Measurements from ENCODE around the gene JAML. TPM values are rescaled to one million over a fixed set of nuclear protein-coding genes. Genes with fewer than 3 reads are reported as not detected.

JAML gene
- total RNA-seq, 1 donor from 2014 or later, result not detected

DNA sequence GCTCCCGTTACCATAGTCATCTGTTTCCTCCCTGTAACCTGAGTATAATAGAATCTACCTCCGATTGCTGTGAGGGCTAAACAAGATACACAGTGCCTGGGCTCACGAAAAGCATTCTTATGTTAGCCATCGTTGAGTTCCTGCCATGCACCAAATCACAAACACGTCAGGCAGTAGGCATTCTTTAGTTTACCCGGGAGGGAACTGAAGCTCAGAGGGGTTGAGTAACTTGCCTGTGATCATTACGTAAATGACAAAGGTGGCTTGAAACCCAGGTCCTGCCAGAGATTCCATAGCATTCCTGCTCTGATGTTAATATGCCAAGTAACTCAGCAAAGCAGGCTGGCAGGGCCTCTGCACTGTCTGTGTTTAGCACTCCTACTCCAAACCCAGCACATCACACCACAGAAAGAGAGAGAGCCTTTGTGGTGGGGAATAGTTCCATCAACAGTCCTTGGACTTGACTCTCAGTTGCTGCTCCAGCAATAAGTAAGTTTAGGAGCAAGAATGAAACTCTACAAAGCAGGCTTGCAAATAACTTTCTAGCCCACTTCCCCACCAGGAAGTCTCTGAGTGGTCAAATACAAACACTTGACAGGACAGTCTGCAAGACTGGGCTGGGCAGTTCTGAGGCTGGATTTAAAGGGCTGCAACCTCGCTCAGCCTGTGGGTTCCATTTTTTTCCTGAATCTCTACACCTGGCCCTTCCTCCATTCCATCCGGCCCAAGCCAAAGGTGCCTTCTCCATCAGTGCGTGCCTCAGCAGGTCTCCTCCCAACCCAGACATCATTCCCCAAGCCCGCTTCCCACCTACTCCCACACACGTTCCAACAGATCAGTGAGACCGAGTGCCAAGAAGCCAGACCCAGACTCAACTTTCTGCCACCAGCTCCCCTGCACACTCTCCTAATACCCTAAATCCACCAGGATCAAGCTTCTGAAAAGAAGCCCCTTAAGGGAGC lies 49.5 kb downstream of the JAML start:
- peaks cover 43% of the 10 kb centered on the region for H3K27me3 Mint-ChIP-seq (ENCODE audit: low read depth)
- no peak overlapping the region for H3K4me3 Mint-ChIP-seq (ENCODE audit: unreplicated experiment)
- no peak overlapping the region for H3K27ac Mint-ChIP-seq (ENCODE audit: unreplicated experiment)
- DNase-seq (ENCODE audit: low spot score), result no peak
- H3K9me3 Mint-ChIP-seq (ENCODE audit: low read depth), result no peaks in the 10 kb centered on the region
- peaks cover 6% of the 10 kb centered on the region for H3K4me1 Mint-ChIP-seq (ENCODE audit: low read depth)
- TF ChIP-seq, protein P1, sequence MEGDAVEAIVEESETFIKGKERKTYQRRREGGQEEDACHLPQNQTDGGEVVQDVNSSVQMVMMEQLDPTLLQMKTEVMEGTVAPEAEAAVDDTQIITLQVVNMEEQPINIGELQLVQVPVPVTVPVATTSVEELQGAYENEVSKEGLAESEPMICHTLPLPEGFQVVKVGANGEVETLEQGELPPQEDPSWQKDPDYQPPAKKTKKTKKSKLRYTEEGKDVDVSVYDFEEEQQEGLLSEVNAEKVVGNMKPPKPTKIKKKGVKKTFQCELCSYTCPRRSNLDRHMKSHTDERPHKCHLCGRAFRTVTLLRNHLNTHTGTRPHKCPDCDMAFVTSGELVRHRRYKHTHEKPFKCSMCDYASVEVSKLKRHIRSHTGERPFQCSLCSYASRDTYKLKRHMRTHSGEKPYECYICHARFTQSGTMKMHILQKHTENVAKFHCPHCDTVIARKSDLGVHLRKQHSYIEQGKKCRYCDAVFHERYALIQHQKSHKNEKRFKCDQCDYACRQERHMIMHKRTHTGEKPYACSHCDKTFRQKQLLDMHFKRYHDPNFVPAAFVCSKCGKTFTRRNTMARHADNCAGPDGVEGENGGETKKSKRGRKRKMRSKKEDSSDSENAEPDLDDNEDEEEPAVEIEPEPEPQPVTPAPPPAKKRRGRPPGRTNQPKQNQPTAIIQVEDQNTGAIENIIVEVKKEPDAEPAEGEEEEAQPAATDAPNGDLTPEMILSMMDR (IDR thresholded peaks at IDR 0.05), result no peak
- H3K36me3 Mint-ChIP-seq (ENCODE audit: low read depth), result no peaks in the 10 kb centered on the region

DNA sequence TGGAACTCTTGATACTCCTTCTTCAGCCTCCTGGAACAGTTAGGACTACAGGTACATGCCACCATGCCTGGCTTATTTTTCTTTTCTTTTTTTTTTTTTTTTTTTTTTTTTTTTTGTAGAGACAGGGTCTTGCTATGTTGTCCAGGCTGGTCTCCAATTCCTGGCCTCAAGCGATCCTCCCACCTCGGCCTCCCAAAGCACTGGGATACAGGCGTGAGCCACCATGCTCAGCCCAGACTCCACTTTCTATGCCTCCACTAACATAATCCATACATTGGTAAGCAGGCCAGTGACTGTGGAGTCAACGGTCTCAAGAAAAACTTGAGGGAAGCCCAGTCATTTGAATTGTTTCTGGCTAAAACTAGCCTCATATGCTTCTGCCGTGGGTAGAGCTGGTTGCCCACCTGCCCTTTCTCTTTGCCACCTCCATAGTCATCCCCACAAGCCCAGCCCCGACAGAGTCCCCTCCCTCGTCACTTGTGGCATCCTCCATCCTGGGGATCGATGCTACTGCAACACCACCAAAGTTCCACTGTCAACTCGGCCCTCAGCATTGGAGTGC lies 50.7 kb downstream of the JAML start:
- Mint-ChIP-seq H3K4me1 (ENCODE audit: low read depth) (peaks cover 5% of the 10 kb centered on the region), H3K9me3 (ENCODE audit: low read depth) (no peaks in the 10 kb centered on the region), H3K27ac (ENCODE audit: unreplicated experiment) (no peak overlapping the region), H3K4me3 (ENCODE audit: unreplicated experiment) (no peak overlapping the region), H3K36me3 (ENCODE audit: low read depth) (no peaks in the 10 kb centered on the region), H3K27me3 (ENCODE audit: low read depth) (peaks cover 55% of the 10 kb centered on the region)
- TF ChIP-seq, protein P1 (IDR thresholded peaks at IDR 0.05), result no peak
- peak; percentile 63 for DNase-seq (ENCODE audit: low spot score)

DNA sequence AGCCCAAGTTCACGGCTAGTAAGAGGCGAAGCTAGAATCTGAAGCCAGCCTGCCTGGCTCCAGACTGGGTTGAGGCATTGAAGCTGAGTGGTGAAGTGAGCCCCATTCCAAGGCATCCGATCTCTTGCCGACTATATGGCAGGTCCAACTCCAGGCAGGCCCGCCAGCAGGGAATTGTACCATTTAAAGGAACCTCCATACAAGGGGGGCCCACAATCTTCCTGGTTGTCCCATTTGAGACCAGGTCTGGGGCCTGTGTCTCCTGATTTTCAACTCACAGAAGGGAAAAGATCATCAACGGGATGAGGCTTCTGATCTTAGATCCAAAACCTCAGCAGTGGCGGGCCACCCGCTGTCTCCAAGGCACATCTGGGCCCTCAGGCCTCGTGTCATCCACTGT lies 52.5 kb downstream of the JAML start:
- H3K27me3 Mint-ChIP-seq (ENCODE audit: low read depth), result peaks cover 72% of the 10 kb centered on the region
- H3K27ac Mint-ChIP-seq (ENCODE audit: unreplicated experiment), result no peak overlapping the region
- no peak for DNase-seq (ENCODE audit: low spot score)
- no peaks in the 10 kb centered on the region for H3K9me3 Mint-ChIP-seq (ENCODE audit: low read depth)
- no peaks in the 10 kb centered on the region for H3K36me3 Mint-ChIP-seq (ENCODE audit: low read depth)
- H3K4me3 Mint-ChIP-seq (ENCODE audit: unreplicated experiment), result no peak overlapping the region
- TF ChIP-seq, protein P1 (IDR thresholded peaks at IDR 0.05), result no peak
- peaks cover 5% of the 10 kb centered on the region for H3K4me1 Mint-ChIP-seq (ENCODE audit: low read depth)

DNA sequence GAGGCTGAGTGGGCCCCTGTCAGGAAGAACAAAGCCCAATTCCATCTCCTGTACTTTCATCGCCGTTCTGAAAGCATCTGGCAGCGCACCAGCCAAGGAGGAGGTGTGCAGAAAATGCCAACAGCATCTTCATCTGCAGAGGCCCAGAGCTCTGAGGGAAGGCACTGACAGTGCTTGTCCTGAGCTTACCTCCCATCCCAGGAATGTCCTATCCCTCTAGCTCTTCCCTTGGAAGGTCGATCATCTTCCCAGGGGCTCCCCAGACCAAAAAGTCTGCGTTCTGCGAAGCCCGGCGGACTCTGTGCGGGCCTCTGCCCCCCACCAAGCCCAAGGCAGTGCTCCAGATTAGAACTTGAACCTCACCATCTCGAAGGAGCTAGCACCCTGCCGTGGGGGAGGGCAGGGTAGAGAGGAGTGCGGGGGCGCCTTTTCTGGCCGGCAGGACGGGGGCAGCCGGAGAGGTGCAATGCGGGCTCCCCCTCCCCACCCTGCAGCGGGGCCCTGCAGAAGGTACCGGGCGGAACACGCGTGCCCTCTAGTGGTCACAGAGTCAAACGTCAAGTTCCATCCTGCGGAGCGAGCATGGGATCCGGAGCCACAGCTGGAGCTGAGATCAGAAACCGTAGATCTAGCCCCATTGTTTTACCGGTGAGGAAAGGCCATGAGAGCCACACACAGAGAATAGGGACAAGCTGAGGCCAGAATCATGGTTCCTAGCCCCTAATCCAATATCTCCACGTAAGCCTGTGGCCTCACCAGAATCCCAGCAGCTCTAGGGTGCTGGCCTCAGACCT lies 53.3 kb downstream of the JAML start:
- peaks cover 73% of the 10 kb centered on the region for H3K27me3 Mint-ChIP-seq (ENCODE audit: low read depth)

More for the DNA sequence above, 53.3 kb downstream of the JAML start:
- Mint-ChIP-seq H3K9me3 (ENCODE audit: low read depth) (no peaks in the 10 kb centered on the region), H3K4me1 (ENCODE audit: low read depth) (peaks cover 5% of the 10 kb centered on the region), H3K27ac (ENCODE audit: unreplicated experiment) (no peak overlapping the region), H3K36me3 (ENCODE audit: low read depth) (no peaks in the 10 kb centered on the region), H3K4me3 (ENCODE audit: unreplicated experiment) (no peak overlapping the region)
- TF ChIP-seq, protein P1 (IDR thresholded peaks at IDR 0.05), result peak; percentile 96
- DNase-seq (ENCODE audit: low spot score), result peak; percentile 75
